Endodermal cell (in vitro differentiated cells): ENCODE data around the gene PI4K2A. TPM values are rescaled to one million over a fixed set of nuclear protein-coding genes. Genes with fewer than 3 reads are reported as not detected.

Experiments
- DNase-seq: peaks from one replicate; pipeline ENCODE4 v3.0.0-alpha.2; 2017
- H3K27ac ChIP-seq: 2 replicates; pipeline ENCODE4 v1.5.1; 2013; ENCODE audit warnings: mild to moderate bottlenecking, low read depth, low read length, moderate library complexity
- H3K27me3 ChIP-seq: 2 replicates; pipeline ENCODE4 v1.6.1; 2013; ENCODE audit warnings: mild to moderate bottlenecking, low read length, moderate library complexity; ENCODE audit not compliant: insufficient read depth, control insufficient read depth, poor library complexity, severe bottlenecking
- H3K36me3 ChIP-seq: 2 replicates; pipeline ENCODE4 v1.7.0; 2013; ENCODE audit warnings: mild to moderate bottlenecking, low read length, moderate library complexity; ENCODE audit not compliant: control insufficient read depth, insufficient read depth
- H3K4me1 ChIP-seq: one replicate; pipeline ENCODE4 v1.7.0; 2013; ENCODE audit warnings: low read length; ENCODE audit not compliant: control insufficient read depth, insufficient read depth
- H3K4me3 ChIP-seq: 2 replicates; pipeline ENCODE4 v1.5.1; 2013; ENCODE audit warnings: mild to moderate bottlenecking, low read length, moderate library complexity
- H3K9ac ChIP-seq: 2 replicates; pipeline ENCODE4 v1.6.1; 2013; ENCODE audit warnings: mild to moderate bottlenecking, low read length, moderate library complexity; ENCODE audit not compliant: poor library complexity, severe bottlenecking; ENCODE audit errors: extremely low read depth
- H3K9me3 ChIP-seq: 2 replicates; pipeline ENCODE4 v1.6.1; 2013; ENCODE audit warnings: mild to moderate bottlenecking, low read length, moderate library complexity; ENCODE audit not compliant: control insufficient read depth
- H3K27ac Mint-ChIP-seq: 2 replicates; pipeline ENCODE4 v1.8.0; 2020; ENCODE audit warnings: mixed read lengths
- H3K27me3 Mint-ChIP-seq: 2 replicates; pipeline ENCODE4 v1.8.0; 2021; ENCODE audit warnings: mild to moderate bottlenecking, mixed read lengths; ENCODE audit not compliant: insufficient read depth
- H3K36me3 Mint-ChIP-seq: 2 replicates; pipeline ENCODE4 v1.8.0; 2020; ENCODE audit warnings: low read depth, mixed read lengths
- H3K4me1 Mint-ChIP-seq: 2 replicates; pipeline ENCODE4 v1.8.0; 2020; ENCODE audit warnings: mixed read lengths
- H3K4me3 Mint-ChIP-seq: 2 replicates; pipeline ENCODE4 v1.8.0; 2020; ENCODE audit warnings: mild to moderate bottlenecking, moderate library complexity, mixed read lengths
- H3K9me3 Mint-ChIP-seq: 2 replicates; pipeline ENCODE4 v1.8.0; 2020; ENCODE audit warnings: mild to moderate bottlenecking, mixed read lengths
- CTCF ChIP-seq: fragments of 200-600 bp; sonication (generic); conservative IDR thresholded peaks from 2 replicates; pipeline ENCODE4 v1.5.0; 2021; ENCODE audit warnings: antibody characterized with exemption, mild to moderate bottlenecking
- WGBS, 2 experiments: methylation state at CpG; one replicate each; pipeline versions ENCODE4 v1.1.5 to v1.1.7; 2013; ENCODE audit warnings: missing lambda C conversion rate in 2 of 2, mixed read lengths in 1 of 2; ENCODE audit not compliant: insufficient coverage in 1 of 2, insufficient read length in 1 of 2; 5-methylcytosine and 5-hydroxymethylcytosine counted together
- total RNA-seq, 2 donors: library from RNA; stranded (reverse); fragmentation: NEBNext Ultra II Directional in 1 of 2; extraction: Animal tissue kit (Norgen Biotek cat#: 25700) in 1 of 2; gene quantifications; 2 replicates in 1 of 2; 3 replicates in 1 of 2; pipeline ENCODE4 v1.2.1, GENCODE V29; 2021

The PI4K2A gene
- total RNA-seq, 2 donors from 2014 or later: 14.5 to 18.1 TPM

DNA sequence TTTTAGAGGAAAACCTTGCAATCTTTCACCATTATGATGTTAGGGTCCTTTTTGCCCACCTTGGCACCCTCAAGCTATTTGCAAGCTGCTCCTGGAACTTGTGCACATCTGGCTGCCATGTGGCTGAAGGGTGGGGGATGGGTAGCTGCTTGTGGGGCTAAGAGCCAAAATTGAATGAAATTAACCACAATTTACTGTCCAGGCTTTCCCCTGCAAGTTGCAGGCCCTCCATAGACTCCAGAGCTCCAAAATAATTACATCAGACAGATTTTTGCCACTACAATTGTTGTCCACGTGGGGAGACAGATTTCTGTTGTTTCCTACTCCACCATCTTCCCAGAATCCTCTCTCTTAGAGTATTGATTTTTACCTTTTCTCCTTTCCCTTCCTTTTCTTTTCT, 19.1 kb downstream of the PI4K2A start:
- H3K27ac Mint-ChIP-seq: no peak overlapping the region
- peaks cover 78% of the 10 kb centered on the region for H3K36me3 Mint-ChIP-seq
- no peak overlapping the region for H3K4me3 Mint-ChIP-seq
- peaks cover 6% of the 10 kb centered on the region for H3K4me1 ChIP-seq
- H3K9ac ChIP-seq: no peak overlapping the region
- H3K9me3 ChIP-seq: no peaks in the 10 kb centered on the region
- H3K9me3 Mint-ChIP-seq: no peaks in the 10 kb centered on the region
- TF ChIP-seq CTCF: no peak
- WGBS, 2 experiments: 90 to 97% methylated on average over 1 of the region's 1 CpG
- no peak for DNase-seq
- H3K36me3 ChIP-seq: peaks cover 77% of the 10 kb centered on the region
- H3K4me3 ChIP-seq: no peak overlapping the region
- no peaks in the 10 kb centered on the region for H3K27me3 Mint-ChIP-seq
- H3K4me1 Mint-ChIP-seq: no peaks in the 10 kb centered on the region
- no peaks in the 10 kb centered on the region for H3K27me3 ChIP-seq
- H3K27ac ChIP-seq: no peak overlapping the region

DNA sequence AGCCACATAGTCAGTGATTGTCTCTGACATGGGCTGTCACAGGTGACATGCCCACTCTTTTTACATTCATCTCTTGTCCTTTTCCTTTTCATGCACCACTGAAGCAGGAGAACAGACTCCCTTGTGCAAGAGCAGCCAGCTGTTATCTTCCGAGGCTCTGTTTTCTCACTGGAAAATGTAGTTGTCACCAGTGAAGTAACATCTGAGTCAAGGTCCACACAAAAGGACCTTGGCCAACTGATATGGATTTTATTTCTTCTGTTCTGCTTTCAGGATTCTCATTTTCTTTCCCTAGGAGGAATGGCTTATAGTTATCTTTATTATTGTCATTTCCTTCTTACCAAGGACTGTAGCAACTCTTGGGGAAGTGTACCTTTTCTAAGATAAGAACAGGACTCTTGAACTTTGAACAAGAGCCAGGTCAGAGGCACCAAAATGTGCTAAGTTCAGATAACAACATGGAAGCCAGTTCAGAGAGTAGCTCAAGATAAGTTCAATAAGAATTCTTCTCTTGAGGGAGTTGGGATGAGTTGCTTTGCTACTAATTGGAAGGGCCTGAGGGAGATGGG, 23.9 kb downstream of the PI4K2A start:
- Mint-ChIP-seq H3K9me3 (no peaks in the 10 kb centered on the region), H3K27ac (no peak overlapping the region), H3K4me1 (no peaks in the 10 kb centered on the region), H3K36me3 (peaks cover 74% of the 10 kb centered on the region), H3K4me3 (no peak overlapping the region), H3K27me3 (no peaks in the 10 kb centered on the region)
- no peak for TF ChIP-seq CTCF
- Histone ChIP-seq H3K36me3 (peaks cover 71% of the 10 kb centered on the region), H3K9me3 (no peaks in the 10 kb centered on the region), H3K27ac (no peak overlapping the region), H3K4me3 (no peak overlapping the region), H3K4me1 (peaks cover 8% of the 10 kb centered on the region), H3K27me3 (no peaks in the 10 kb centered on the region), H3K9ac (no peak overlapping the region)
- no peak for DNase-seq
- 94 to 100% methylated on average over 1 of the region's 1 CpG for WGBS, 2 experiments

- H3K9me3 Mint-ChIP-seq: no peaks in the 10 kb centered on the region
- 93 to 94% methylated on average over 5 to 7 of the region's 7 CpGs for WGBS, 2 experiments
- no peak for TF ChIP-seq CTCF
These were observed 26.5 kb downstream of the PI4K2A start for GRCh38 chr10:97666992-97667391.

More at GRCh38 chr10:97666992-97667391, 26.5 kb downstream of the PI4K2A start:
- Mint-ChIP-seq H3K27me3 (no peaks in the 10 kb centered on the region), H3K4me3 (no peak overlapping the region), H3K4me1 (no peaks in the 10 kb centered on the region), H3K27ac (no peak overlapping the region), H3K36me3 (peaks cover 69% of the 10 kb centered on the region)
- DNase-seq: no peak
- Histone ChIP-seq H3K9me3 (no peaks in the 10 kb centered on the region), H3K4me1 (peaks cover 8% of the 10 kb centered on the region), H3K9ac (no peak overlapping the region), H3K36me3 (peaks cover 68% of the 10 kb centered on the region), H3K4me3 (no peak overlapping the region), H3K27ac (no peak overlapping the region), H3K27me3 (no peaks in the 10 kb centered on the region)
